Colon (tissue), 2 donors: ENCODE results near the gene CIB4.

Experiments
- FAIRE-seq: peaks from 2 replicates; lab custom pipeline; 2012; peaks lifted over from hg19 to GRCh38; lab: Jason Lieb, UNC
- donor health status: control.
- donor health status: control.

Gene CIB4

GRCh38 chr2:26621469-26622199, 19.5 kb downstream of the CIB4 start:
- no peak for FAIRE-seq

- no peak for FAIRE-seq
Observed at GRCh38 chr2:26620031-26620605, 21.0 kb downstream of the CIB4 start.

DNA sequence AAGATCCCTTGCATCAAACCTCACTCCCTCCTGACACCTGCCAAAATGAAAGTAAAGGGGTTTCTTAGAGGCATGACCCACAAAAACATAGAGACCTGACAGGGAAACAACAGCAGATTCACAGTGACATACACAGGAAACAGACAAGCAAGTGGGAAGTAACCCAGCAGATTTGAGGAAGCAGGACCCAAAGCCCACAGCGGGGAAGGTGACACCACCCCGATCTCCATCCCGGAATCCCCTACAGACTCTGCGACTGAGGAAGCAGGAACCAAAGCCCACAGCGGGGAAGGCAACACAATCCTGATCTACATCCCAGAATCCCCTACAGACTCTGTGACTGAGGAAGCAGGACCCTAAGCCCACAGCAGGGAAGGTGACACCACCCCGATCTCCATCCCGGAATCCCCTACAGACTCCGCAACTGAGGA, 21.6 kb downstream of the CIB4 start:
- no peak for FAIRE-seq

DNA sequence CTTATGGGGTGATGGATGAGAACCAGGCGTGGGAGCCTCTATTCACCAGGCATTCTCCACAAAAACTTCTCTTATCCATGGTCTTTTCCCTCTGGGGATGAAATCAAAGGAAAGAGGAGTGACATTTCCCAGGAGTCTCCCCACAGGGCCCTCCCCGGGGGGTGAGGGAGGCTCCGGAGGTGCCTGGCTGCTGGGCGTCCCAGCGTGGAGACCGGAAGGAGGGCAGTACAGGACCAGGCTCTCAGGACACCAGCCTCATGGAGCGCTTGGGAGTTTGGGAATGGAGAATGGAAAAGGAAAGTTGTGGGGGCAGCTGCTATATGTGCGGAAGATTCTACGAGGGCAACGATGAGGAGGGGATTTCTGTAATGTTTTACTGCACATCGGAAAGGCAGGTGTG, 22.1 kb downstream of the CIB4 start:
- no peak for FAIRE-seq

DNA sequence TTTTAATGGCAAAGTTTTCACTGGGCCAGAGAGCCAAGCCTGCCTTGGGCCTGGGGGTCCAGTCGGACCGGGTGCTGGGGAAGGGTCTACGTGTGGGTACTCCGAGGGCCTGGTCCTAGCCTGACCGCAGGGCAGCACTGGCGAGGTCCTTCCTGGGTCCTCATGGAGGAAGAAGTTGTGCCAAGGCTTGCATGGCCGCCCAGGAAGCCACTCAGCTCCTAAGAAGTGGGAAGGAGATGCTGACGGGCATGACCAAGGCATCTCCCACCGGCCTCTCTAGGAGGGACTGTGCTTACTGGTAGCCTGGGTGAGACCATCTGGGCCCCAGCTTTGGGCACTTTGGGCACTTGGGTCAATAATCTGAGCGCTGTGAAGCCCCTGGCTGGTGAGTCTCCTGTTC, 22.6 kb downstream of the CIB4 start:
- FAIRE-seq: no peak

GRCh38 chr2:26617588-26618083, 23.5 kb downstream of the CIB4 start:
- no peak for FAIRE-seq

DNA sequence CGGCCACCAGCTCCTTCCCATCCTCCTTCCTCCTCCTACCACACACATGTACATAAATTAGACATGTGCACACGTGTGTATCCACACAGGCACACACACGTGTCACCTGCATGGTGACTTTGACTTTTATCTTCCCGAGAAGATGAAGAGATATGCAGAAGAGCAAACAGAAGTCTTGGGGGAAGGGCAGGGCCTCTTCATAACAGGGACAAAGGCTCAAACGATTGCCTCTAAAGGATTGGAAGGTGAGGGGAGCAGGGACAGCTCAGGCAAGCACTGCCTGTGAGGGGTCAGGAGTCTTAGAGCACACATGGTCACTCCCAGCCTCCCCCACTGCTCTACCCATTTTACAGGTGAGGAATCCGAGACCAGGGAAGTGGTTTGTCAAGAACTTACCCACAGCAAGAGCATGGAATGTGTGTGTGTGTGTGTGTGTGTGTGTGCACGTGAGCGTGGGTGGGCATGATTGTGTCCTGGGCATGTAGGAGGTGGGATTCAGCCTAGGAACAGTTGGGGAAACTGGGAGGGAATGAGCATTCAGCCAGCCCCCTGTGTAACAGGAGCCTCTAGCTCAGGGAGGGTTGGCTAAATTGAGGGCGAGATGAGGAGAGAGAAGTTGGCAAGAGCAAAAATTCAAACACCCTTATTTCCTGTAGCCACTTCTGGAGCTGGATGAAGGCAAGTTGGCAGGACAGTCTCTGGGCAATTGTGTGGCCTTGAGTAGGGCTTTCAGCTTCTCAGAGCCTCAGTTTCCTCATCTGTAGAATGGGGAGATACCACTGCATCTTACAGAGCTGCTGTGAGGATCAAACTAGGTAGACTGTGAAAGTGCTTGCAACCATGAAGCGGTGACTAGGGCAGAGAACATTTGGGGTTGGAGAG, 24.2 kb downstream of the CIB4 start:
- no peak for FAIRE-seq

DNA sequence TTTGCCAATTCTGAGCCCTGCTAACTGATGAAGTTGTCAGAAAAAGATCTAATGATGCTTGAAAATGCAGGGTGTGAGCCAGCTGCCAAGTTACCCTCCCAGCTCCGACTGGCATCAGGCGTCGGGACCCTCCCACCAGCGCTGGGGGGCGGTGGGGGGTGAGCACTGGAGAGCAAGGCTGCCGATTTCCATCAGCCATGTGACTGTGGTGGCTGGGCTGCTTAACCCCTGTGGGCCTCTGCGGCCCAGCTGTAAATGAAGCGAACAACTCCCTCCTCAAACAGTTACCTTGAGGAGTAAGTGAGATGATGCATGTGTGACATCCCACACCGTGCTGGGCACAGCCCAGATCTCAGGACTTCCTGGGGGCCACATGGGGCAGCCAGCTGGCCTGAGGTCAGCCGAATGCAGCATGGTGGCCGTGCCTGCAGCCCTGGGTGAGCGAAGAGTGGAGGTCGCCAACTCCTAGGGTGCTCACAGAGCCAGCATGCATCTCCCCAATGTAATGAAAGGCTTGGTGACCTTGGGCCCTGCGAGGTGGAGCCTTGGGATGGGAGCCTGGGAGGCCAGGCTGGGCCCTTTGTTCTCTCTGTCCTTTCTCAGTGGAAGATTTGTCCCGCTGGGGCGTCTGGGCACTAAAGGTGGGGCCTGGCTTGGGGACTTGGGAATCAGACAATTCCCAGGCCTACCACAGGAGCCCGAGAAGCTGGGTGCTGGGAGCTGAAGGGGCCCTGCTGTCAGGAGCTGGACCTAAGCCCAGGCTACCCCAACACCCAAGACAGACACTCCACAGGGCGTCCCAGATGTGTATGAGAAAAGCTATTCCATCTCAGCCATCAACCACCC, 25.1 kb downstream of the CIB4 start:
- FAIRE-seq: no peak

DNA sequence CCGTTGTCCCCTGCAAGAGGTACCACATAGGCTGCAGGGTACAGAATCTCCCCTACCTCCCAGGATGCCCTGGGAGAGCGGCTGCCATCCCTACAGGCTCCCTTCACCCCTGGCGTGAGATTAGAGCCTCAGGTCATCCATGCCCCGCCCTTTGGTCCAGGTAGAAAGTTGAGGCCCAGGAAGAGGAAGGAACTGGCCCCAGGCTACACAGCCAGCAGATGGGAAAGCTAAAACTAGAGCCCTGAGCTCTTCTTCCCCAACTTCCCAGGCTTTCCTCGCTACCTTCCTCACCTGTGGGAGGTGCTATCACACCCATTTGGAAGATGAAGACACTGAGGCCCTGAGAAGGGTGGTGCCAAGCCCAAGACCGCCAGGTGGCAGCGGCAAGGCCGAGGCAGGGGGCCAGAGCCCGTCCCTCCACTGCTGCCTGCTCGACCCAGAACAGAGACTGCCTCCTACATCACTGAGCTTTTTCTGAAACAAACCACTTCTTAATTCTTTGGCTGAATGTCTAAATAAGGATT, 25.8 kb downstream of the CIB4 start:
- FAIRE-seq: no peak

DNA sequence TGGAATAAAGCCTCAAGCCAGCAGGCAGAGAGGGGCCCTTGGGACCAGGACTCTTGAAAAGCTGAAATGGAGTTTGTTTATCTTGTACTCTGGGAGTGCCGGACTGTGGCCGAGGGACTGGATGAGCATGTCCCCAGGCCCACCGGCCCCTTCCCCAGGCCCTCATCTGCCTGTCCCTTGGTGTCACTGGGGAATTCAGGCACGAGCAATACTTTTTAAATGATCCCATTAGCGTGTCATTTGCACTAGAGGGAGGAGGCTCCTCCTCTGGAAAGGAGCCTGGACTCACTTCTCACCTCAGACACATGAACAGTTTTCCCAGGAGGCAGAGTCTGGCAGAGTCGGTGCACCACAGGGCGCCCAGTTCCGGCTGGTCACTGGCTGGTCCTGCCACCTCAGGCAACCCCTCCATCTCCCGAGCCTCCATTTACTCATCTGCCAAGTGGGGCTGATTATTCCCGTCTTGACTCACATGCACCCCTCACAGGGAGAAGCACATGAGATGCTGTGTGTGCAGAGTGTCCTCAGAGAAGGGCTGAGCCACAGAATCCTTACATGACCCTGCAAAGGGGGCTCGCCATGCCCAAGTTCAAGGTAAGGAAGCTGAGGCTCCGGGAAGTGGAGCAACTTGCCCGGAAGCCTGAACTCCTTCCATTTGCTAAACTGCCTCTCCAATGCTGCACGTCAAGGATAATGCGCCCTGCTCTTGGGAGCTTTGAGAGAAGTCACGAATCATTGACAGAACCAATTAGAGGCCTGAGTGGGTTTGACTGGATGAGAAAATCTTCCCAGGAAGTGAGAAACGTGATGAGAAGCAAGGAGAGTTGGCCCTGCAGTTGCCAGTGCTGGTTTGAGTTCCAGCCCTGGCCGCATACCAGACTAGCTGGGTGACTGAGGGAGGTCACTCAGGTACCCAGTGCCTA, 26.7 kb downstream of the CIB4 start:
- no peak for FAIRE-seq

- no peak for FAIRE-seq
Observed at GRCh38 chr2:26613241-26614215, 27.6 kb downstream of the CIB4 start.

DNA sequence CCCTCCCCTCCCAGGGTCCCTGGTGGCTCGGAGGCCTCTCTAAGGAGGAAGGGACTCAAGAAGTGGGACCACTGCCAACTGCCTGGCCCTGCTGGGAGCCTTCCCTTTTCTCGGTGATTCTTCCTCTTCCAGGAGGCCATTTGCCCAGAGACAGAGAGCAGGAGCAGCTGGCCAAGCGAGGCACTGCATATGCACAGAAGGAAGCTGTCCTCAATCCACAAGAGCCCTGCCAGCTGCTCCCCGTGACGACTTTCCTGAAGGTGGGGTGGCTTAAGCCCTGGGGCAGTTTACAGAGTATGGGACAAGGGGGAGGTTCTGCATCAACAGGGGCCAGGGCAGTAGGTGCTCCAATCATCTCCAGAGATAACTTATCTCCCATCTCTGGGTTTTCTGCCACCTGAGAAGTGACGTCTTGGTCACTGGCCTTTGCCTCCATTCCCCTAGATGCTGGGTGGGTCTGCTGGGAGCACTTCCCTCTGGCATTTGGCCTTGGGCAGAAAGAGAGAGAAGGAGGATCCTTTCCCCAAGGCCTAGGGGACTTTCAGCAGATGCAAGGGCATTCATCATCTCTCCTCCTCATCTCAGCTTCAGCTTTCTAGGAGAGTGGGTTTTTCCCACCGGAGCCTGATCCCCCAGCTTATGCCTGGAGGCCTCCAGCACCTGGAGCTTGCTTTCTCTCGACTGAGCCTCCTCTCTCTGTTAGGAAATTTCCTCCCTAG, 28.5 kb downstream of the CIB4 start:
- no peak for FAIRE-seq

GRCh38 chr2:26612034-26612433, 29.1 kb downstream of the CIB4 start:
- no peak for FAIRE-seq

GRCh38 chr2:26610504-26611335, 30.4 kb downstream of the CIB4 start:
- FAIRE-seq: no peak

GRCh38 chr2:26609839-26610277, 31.3 kb downstream of the CIB4 start:
- no peak for FAIRE-seq

DNA sequence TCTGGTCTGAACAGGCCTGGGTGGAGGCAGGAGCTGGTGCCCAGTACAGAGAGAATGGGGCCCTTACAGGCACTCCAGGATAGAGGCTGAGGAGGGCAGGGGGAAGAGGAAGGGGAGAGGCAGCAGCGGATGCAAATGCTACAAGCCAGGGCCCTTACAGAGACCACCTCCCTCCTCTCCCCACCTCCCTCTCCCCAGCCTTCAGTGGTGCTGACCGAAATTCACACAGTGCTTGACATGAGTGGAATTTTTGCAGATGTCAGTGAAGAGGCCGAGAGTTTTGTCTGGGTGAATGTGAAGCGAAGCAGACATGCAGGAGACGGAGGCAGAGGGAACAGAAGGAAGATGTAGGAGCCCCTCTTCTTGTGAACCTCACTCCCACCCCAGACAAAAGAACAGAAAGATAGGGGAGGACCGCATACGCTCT, 31.9 kb downstream of the CIB4 start:
- no peak for FAIRE-seq

- FAIRE-seq: no peak
Observed at GRCh38 chr2:26608557-26608956, 32.6 kb downstream of the CIB4 start.

DNA sequence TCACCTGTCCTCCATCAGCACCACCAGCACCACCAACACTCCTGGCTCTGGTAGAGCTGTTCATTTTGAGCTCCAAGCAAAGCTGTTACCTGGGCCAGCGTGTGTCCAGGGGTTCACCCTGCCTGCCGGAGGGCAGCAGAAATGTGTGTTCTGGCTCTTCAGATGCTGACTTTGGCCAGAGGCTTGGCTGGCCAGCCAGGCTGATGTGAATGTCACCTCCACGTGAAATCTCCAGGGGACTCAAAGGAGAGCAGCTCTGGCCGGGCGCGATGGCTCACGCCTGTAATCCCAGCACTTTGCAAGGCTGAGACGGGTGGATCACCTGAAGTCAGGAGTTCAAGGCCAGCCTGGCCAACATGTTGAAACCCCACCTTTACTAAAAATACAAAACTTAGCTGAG, 33.5 kb downstream of the CIB4 start:
- no peak for FAIRE-seq
